HG02763 (cell line): ENCODE results near the gene PSAP.
A peak's percentile ranks its signal among the peaks of the same experiment; 100 is the strongest.
"Not testable (repeated sequence)": the region's sequence is repeated elsewhere in the genome, so short reads cannot be mapped to it uniquely, and the experiment has no call there.

Experiments used
- ATAC-seq: cut with Tn5 transposase; IDR thresholded peaks from one replicate; pipeline ENCODE4 v1.9.1; 2021; ENCODE audit warnings: mild to moderate bottlenecking, moderate library complexity; ENCODE audit not compliant: unreplicated experiment

The PSAP gene

GRCh38 chr10:71874680-71875354, 23.8 kb upstream of the PSAP start:
- ATAC-seq = not testable (repeated sequence)

GRCh38 chr10:71873582-71874211, 22.6 kb upstream of the PSAP start:
- peak; percentile 93 for ATAC-seq

GRCh38 chr10:71869601-71870000, 18.6 kb upstream of the PSAP start:
- ATAC-seq = not testable (repeated sequence)

GRCh38 chr10:71868192-71868697, 17.2 kb upstream of the PSAP start:
- peak; percentile 47 for ATAC-seq

GRCh38 chr10:71865561-71866041, 14.6 kb upstream of the PSAP start:
- no peak for ATAC-seq

GRCh38 chr10:71864911-71865361, 13.9 kb upstream of the PSAP start:
- no peak for ATAC-seq

GRCh38 chr10:71863203-71863602, 12.2 kb upstream of the PSAP start:
- no peak for ATAC-seq

GRCh38 chr10:71860243-71861029, 9.4 kb upstream of the PSAP start:
- ATAC-seq = no peak

GRCh38 chr10:71857934-71858890, 7.2 kb upstream of the PSAP start:
- ATAC-seq = no peak

- no peak for ATAC-seq
These were observed 5.6 kb upstream of the PSAP start for GRCh38 chr10:71856619-71857018.

GRCh38 chr10:71854031-71854430, 3.0 kb upstream of the PSAP start:
- no peak for ATAC-seq

- ATAC-seq = no peak
These were observed 1.4 kb upstream of the PSAP start for GRCh38 chr10:71852355-71852937.

- ATAC-seq = not testable (repeated sequence)
These were observed 529 bp upstream of the PSAP start for GRCh38 chr10:71851465-71852095.

GRCh38 chr10:71850021-71850742, 869 bp downstream of the PSAP start:
- ATAC-seq = no peak

GRCh38 chr10:71849461-71849908, 1.6 kb downstream of the PSAP start:
- ATAC-seq = no peak

- no peak for ATAC-seq
These were observed 2.5 kb downstream of the PSAP start for GRCh38 chr10:71848325-71849275.

GRCh38 chr10:71847418-71847817, 3.6 kb downstream of the PSAP start:
- no peak for ATAC-seq

- no peak for ATAC-seq
These were observed 4.2 kb downstream of the PSAP start for GRCh38 chr10:71846816-71847215.
